Fibroblast of pulmonary artery (primary cell): Measurements from ENCODE around the gene SCIN.
"Not testable (repeated sequence)": the region's sequence is repeated elsewhere in the genome, so short reads cannot be mapped to it uniquely, and the experiment has no call there.

Source experiments
- DNase-seq: peaks from one replicate; pipeline ENCODE4 v3.0.0-alpha.2; 2010; ENCODE audit warnings: low read depth
- H3K4me3 ChIP-seq: replicated peaks from 2 replicates; pipeline ENCODE4 v1.5.1; 2011; ENCODE audit warnings: low read depth, mild to moderate bottlenecking, control low read depth, low read length, moderate library complexity
- CTCF ChIP-seq: IDR thresholded peaks from 2 replicates; pipeline ENCODE4 v1.5.1; 2011; ENCODE audit warnings: mild to moderate bottlenecking, control low read depth, low read length, inconsistent platforms; ENCODE audit errors: missing control alignments

SCIN gene

GRCh38 chr7:12690041-12690878, 119.7 kb downstream of the SCIN start:
- H3K4me3 ChIP-seq = peak overlapping the region; percentile 67
- no peak for DNase-seq

GRCh38 chr7:12691388-12691787, 120.9 kb downstream of the SCIN start:
- H3K4me3 ChIP-seq, DNase-seq: not testable (repeated sequence)

More at GRCh38 chr7:12690041-12690878, 119.7 kb downstream of the SCIN start:
- TF ChIP-seq CTCF = no peak

- no peak overlapping the region for H3K4me3 ChIP-seq
- no peak for TF ChIP-seq CTCF
These were observed 121.5 kb downstream of the SCIN start for GRCh38 chr7:12692035-12692434.

GRCh38 chr7:12692479-12693259, 122.1 kb downstream of the SCIN start:
- TF ChIP-seq CTCF = no peak
- no peak for DNase-seq
- no peak overlapping the region for H3K4me3 ChIP-seq

More at GRCh38 chr7:12692035-12692434, 121.5 kb downstream of the SCIN start:
- DNase-seq = no peak

- no peak overlapping the region for H3K4me3 ChIP-seq
- no peak for DNase-seq
- TF ChIP-seq CTCF = no peak
These were observed 124.3 kb downstream of the SCIN start for GRCh38 chr7:12694817-12695216.

GRCh38 chr7:12695965-12696364, 125.4 kb downstream of the SCIN start:
- no peak for TF ChIP-seq CTCF
- no peak for DNase-seq
- H3K4me3 ChIP-seq = no peak overlapping the region

GRCh38 chr7:12699299-12699698, 128.8 kb downstream of the SCIN start:
- no peak overlapping the region for H3K4me3 ChIP-seq
- no peak for TF ChIP-seq CTCF
- DNase-seq = no peak
